ENCODE data around the gene PLA2G4F. TPM values are rescaled to one million over a fixed set of nuclear protein-coding genes. Genes with fewer than 3 reads are reported as not detected.

Gene PLA2G4F
- total RNA-seq, 1 donor from 2014 or later, result not detected

GRCh38 chr15:42143866-42144625 lies 12.4 kb downstream of the PLA2G4F start:
- no peak overlapping the region for H3K27ac Mint-ChIP-seq (ENCODE audit: unreplicated experiment)
- TF ChIP-seq CTCF (IDR thresholded peaks at IDR 0.05), result no peak
- H3K4me1 Mint-ChIP-seq (ENCODE audit: low read depth), result no peaks in the 10 kb centered on the region
- no peak overlapping the region for H3K4me3 Mint-ChIP-seq (ENCODE audit: unreplicated experiment)
- H3K36me3 Mint-ChIP-seq (ENCODE audit: low read depth), result peaks cover 2% of the 10 kb centered on the region
- H3K9me3 Mint-ChIP-seq (ENCODE audit: low read depth), result no peaks in the 10 kb centered on the region
- DNase-seq (ENCODE audit: low spot score), result peak; percentile 69
- H3K27me3 Mint-ChIP-seq (ENCODE audit: low read depth), result peaks cover 27% of the 10 kb centered on the region

GRCh38 chr15:42143356-42143755 lies 13.1 kb downstream of the PLA2G4F start:
- H3K9me3 Mint-ChIP-seq (ENCODE audit: low read depth), result no peaks in the 10 kb centered on the region
- no peaks in the 10 kb centered on the region for H3K4me1 Mint-ChIP-seq (ENCODE audit: low read depth)
- peak; percentile 58 for DNase-seq (ENCODE audit: low spot score)
- no peak overlapping the region for H3K27ac Mint-ChIP-seq (ENCODE audit: unreplicated experiment)
- TF ChIP-seq CTCF (IDR thresholded peaks at IDR 0.05), result no peak
- H3K4me3 Mint-ChIP-seq (ENCODE audit: unreplicated experiment), result no peak overlapping the region
- H3K36me3 Mint-ChIP-seq (ENCODE audit: low read depth), result peaks cover 2% of the 10 kb centered on the region
- peaks cover 25% of the 10 kb centered on the region for H3K27me3 Mint-ChIP-seq (ENCODE audit: low read depth)

GRCh38 chr15:42141795-42142667 lies 14.4 kb downstream of the PLA2G4F start:
- peaks cover 25% of the 10 kb centered on the region for H3K27me3 Mint-ChIP-seq (ENCODE audit: low read depth)
- H3K4me3 Mint-ChIP-seq (ENCODE audit: unreplicated experiment), result no peak overlapping the region
- H3K27ac Mint-ChIP-seq (ENCODE audit: unreplicated experiment), result no peak overlapping the region
- H3K4me1 Mint-ChIP-seq (ENCODE audit: low read depth), result no peaks in the 10 kb centered on the region
- peak; percentile 69 for DNase-seq (ENCODE audit: low spot score)
- H3K9me3 Mint-ChIP-seq (ENCODE audit: low read depth), result no peaks in the 10 kb centered on the region
- no peak for TF ChIP-seq CTCF (IDR thresholded peaks at IDR 0.05)
- peaks cover 2% of the 10 kb centered on the region for H3K36me3 Mint-ChIP-seq (ENCODE audit: low read depth)

GRCh38 chr15:42141246-42141645 lies 15.2 kb downstream of the PLA2G4F start:
- no peak for TF ChIP-seq CTCF (IDR thresholded peaks at IDR 0.05)
- Mint-ChIP-seq H3K27ac (ENCODE audit: unreplicated experiment) (no peak overlapping the region), H3K4me1 (ENCODE audit: low read depth) (no peaks in the 10 kb centered on the region), H3K27me3 (ENCODE audit: low read depth) (peaks cover 25% of the 10 kb centered on the region), H3K4me3 (ENCODE audit: unreplicated experiment) (no peak overlapping the region), H3K9me3 (ENCODE audit: low read depth) (no peaks in the 10 kb centered on the region), H3K36me3 (ENCODE audit: low read depth) (peaks cover 2% of the 10 kb centered on the region)
- peak; percentile 47 for DNase-seq (ENCODE audit: low spot score)

GRCh38 chr15:42140383-42141070 lies 15.9 kb downstream of the PLA2G4F start:
- no peak for TF ChIP-seq CTCF (IDR thresholded peaks at IDR 0.05)
- DNase-seq (ENCODE audit: low spot score), result peak; percentile 55
- Mint-ChIP-seq H3K27ac (ENCODE audit: unreplicated experiment) (no peak overlapping the region), H3K27me3 (ENCODE audit: low read depth) (peaks cover 25% of the 10 kb centered on the region), H3K4me3 (ENCODE audit: unreplicated experiment) (no peak overlapping the region), H3K4me1 (ENCODE audit: low read depth) (no peaks in the 10 kb centered on the region), H3K9me3 (ENCODE audit: low read depth) (no peaks in the 10 kb centered on the region), H3K36me3 (ENCODE audit: low read depth) (peaks cover 2% of the 10 kb centered on the region)
